Measurements from ENCODE around the gene SORCS2.

Gene SORCS2

DNA sequence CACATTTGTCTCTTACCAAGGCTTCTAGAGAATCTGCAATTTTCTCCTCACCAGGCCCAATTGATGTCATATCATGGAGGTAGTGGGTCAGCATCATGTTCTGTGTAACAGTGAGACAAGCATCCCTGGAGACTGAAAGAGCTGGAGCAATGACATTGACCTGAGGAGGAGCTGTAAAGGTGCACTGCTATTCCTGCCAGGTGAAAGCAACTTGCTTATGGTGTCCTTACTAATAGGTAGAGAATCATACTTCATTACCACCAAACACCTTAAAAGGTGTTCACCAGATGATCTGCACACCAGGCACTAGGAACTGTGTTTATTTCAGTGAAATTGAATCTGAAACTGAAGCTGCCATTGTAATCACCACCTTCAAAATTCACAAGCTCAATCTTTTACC, 558.6 kb downstream of the SORCS2 start:
- POLR2A ChIA-PET: no interaction called here
- TF ChIP-seq, protein P1, sequence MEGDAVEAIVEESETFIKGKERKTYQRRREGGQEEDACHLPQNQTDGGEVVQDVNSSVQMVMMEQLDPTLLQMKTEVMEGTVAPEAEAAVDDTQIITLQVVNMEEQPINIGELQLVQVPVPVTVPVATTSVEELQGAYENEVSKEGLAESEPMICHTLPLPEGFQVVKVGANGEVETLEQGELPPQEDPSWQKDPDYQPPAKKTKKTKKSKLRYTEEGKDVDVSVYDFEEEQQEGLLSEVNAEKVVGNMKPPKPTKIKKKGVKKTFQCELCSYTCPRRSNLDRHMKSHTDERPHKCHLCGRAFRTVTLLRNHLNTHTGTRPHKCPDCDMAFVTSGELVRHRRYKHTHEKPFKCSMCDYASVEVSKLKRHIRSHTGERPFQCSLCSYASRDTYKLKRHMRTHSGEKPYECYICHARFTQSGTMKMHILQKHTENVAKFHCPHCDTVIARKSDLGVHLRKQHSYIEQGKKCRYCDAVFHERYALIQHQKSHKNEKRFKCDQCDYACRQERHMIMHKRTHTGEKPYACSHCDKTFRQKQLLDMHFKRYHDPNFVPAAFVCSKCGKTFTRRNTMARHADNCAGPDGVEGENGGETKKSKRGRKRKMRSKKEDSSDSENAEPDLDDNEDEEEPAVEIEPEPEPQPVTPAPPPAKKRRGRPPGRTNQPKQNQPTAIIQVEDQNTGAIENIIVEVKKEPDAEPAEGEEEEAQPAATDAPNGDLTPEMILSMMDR (IDR thresholded peaks at IDR 0.05; ENCODE audit: control extremely low read depth, extremely low read depth, low read depth, missing control alignments): no peak
- CTCF ChIA-PET: interaction anchor here (1.4 to 2.1 kb wide), 3 partner anchors 11 to 53 kb away, joined by 6 to 9 read pairs (median 9); no protein-coding TSS in a partner anchor
- DNase-seq (ENCODE audit: extremely low spot score): no peak

DNA sequence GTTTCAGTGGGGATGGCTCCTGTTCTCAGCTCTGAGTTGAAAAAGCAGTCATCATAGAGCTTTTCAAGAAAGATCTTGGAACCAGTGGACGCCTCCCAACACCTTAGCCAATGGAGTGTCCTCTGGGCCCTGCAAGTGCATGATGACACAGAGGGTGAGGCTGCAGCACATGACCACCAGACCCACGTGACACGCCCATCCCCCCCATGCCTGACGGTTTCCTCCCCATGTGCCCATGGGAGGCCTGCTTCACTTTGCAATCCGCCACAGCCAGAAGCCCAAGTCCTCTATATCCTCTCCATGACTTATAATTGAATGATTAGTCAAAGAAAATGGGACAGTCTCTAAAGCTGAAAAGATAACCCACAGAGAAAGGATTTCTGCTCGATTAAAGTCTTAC, 560.3 kb downstream of the SORCS2 start:
- ChIA-PET CTCF (interaction anchor here (0.7 to 1.1 kb wide), 2 partner anchors 9 to 50 kb away, joined by 3 to 4 read pairs; no protein-coding TSS in a partner anchor), POLR2A (no interaction called here)

DNA sequence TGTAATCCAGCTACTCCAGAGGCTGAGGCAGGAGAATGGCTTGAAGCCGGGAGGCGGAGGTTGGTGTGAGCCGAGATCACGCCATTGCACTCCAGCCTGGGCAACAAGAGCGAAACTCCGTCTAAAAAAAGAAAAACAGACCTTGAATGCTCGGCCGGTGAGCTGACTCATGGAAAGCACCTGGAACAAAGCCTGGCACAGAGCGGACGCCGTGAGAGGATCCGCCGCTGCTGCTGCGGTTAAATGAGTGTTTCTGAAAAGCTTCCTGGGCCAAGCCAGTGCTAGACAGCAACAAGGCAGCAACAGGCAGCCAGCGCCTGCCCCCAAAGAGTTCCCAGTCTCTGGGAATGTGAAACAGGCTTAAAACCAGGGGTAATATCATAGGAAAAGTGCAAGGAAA, 560.9 kb downstream of the SORCS2 start:
- ChIA-PET POLR2A (no interaction called here), CTCF (interaction anchor here (1.1 kb wide), 1 partner anchor 9 kb away, joined by 4 read pairs; no protein-coding TSS in a partner anchor)
- TF ChIP-seq, protein P1 (IDR thresholded peaks at IDR 0.05; ENCODE audit: control extremely low read depth, extremely low read depth, low read depth, missing control alignments): no peak
- DNase-seq (ENCODE audit: extremely low spot score): no peak

More for the DNA sequence above, 560.3 kb downstream of the SORCS2 start:
- no peak for DNase-seq (ENCODE audit: extremely low spot score)
- TF ChIP-seq, protein P1 (IDR thresholded peaks at IDR 0.05; ENCODE audit: control extremely low read depth, extremely low read depth, low read depth, missing control alignments): no peak

DNA sequence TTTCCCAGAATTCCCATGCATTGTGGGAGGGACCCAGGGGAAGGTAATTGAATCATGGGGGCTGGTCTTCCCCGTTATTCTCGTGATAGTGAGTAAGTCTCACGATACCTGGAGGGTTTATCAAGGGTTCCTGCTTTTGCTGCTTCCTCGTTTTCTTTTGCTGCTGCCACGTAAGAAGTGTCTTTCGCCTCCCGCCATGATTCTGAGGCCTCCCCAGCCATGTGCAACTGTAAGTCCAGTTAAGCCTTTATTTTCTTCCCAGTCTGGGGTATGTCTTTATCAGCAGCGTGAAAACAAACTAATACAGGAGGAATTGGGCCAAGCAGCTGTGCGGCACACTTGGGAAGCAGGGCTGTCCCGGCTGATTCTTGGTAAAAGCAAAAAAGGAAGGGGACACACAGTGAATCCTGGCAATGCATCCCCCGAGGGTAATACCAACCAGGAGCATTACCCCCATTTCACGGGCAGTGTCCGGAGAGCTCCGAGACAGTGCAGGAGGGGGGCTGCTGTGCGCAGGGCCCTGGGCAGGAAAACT, 561.7 kb downstream of the SORCS2 start:
- CTCF ChIA-PET: interaction anchor here (30.0 kb wide), 1 partner anchor 50 kb away, joined by 547 read pairs; no protein-coding TSS in a partner anchor
- POLR2A ChIA-PET: no interaction called here
- no peak for DNase-seq (ENCODE audit: extremely low spot score)
- TF ChIP-seq, protein P1 (IDR thresholded peaks at IDR 0.05; ENCODE audit: control extremely low read depth, extremely low read depth, low read depth, missing control alignments): no peak

DNA sequence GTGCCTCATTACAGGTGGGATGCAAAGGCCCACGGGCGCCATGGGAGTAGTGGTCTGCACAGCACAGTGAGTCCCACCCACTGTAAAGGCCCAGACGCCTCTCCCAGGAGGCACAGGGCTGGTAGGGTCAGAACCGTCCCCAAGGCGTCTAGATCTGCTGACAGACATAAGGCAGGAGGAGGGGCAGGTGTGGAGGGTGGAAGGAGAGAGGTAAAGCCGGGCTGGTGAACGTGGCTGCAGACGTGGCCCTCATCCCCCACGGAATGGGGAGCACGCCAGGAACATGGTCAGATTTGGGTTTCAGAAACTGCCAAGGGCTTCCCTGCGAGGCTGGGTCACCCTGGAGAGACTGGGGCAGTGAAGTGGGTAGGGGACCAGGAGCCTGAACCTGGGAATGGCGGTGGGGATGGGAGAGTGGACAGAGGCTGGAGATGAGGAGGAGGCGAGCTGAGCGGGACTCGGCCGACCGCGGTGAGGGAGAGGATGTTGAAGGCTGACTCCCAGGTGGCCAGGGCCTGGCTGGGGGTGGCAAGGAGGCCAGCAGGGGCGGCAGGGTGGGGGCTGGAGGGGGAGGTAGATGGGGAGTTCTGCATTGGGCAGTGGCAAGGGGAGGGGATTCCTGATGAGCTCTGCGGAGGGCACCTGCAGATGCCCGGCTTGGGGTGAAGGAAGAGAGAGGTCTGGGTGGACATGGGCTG, 562.4 kb downstream of the SORCS2 start:
- ChIA-PET POLR2A (no interaction called here), CTCF (interaction anchor here (30.0 kb wide), 1 partner anchor 49 kb away, joined by 547 read pairs; no protein-coding TSS in a partner anchor)
- TF ChIP-seq, protein P1 (IDR thresholded peaks at IDR 0.05; ENCODE audit: control extremely low read depth, extremely low read depth, low read depth, missing control alignments): no peak
- no peak for DNase-seq (ENCODE audit: extremely low spot score)

DNA sequence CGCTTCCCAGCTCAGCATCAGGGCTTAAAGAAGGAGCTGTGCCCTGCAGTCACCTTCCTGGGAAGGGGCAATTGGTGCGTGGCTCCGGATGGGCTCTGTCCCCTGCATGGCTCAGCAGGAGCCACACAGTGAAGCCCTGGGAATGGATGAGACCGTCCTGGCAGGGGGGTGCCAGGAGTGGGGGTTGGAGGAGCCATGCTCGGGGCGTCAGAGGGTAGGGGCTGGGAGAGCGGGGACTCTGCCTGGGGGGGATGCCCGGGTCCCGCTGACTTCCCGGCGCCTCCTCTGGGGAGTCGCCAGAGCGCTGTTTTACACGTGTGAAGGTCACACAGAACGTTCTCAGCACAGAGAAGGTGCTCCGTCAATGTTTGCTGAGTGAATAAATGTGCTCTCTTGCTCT, 563.2 kb downstream of the SORCS2 start:
- ChIA-PET POLR2A (no interaction called here), CTCF (interaction anchor here (30.0 kb wide), 1 partner anchor 48 kb away, joined by 547 read pairs; no protein-coding TSS in a partner anchor)
- TF ChIP-seq, protein P1 (IDR thresholded peaks at IDR 0.05; ENCODE audit: control extremely low read depth, extremely low read depth, low read depth, missing control alignments): no peak
- no peak for DNase-seq (ENCODE audit: extremely low spot score)

Data from GM10248 (cell line).